Fibroblast of pulmonary artery (primary cell): ENCODE measurements around the gene PMM1.
A peak's percentile ranks its signal among the peaks of the same experiment; 100 is the strongest.

Experiments used
- DNase-seq: peaks from one replicate; pipeline ENCODE4 v3.0.0-alpha.2; 2010; ENCODE audit warnings: low read depth
- H3K4me3 ChIP-seq: replicated peaks from 2 replicates; pipeline ENCODE4 v1.5.1; 2011; ENCODE audit warnings: low read depth, mild to moderate bottlenecking, control low read depth, low read length, moderate library complexity
- CTCF ChIP-seq: IDR thresholded peaks from 2 replicates; pipeline ENCODE4 v1.5.1; 2011; ENCODE audit warnings: mild to moderate bottlenecking, control low read depth, low read length, inconsistent platforms; ENCODE audit errors: missing control alignments

The PMM1 gene

GRCh38 chr22:41571786-41572185, 17.9 kb downstream of the PMM1 start:
- no peak overlapping the region for H3K4me3 ChIP-seq
- TF ChIP-seq CTCF = no peak
- no peak for DNase-seq

GRCh38 chr22:41570221-41570620, 19.4 kb downstream of the PMM1 start:
- H3K4me3 ChIP-seq = no peak overlapping the region
- no peak for DNase-seq
- no peak for TF ChIP-seq CTCF

GRCh38 chr22:41568811-41569210, 20.8 kb downstream of the PMM1 start:
- no peak for TF ChIP-seq CTCF
- no peak for DNase-seq

GRCh38 chr22:41567512-41567768, 22.2 kb downstream of the PMM1 start:
- no peak for TF ChIP-seq CTCF
- no peak overlapping the region for H3K4me3 ChIP-seq
- DNase-seq = no peak

More at GRCh38 chr22:41568811-41569210, 20.8 kb downstream of the PMM1 start:
- no peak overlapping the region for H3K4me3 ChIP-seq

GRCh38 chr22:41565403-41566054, 24.1 kb downstream of the PMM1 start:
- no peak for TF ChIP-seq CTCF
- DNase-seq = peak; percentile 84
- no peak overlapping the region for H3K4me3 ChIP-seq

GRCh38 chr22:41564563-41564962, 25.1 kb downstream of the PMM1 start:
- no peak for TF ChIP-seq CTCF
- no peak for DNase-seq
- no peak overlapping the region for H3K4me3 ChIP-seq

GRCh38 chr22:41563051-41563711, 26.5 kb downstream of the PMM1 start:
- DNase-seq = peak; percentile 70
- TF ChIP-seq CTCF = no peak
- no peak overlapping the region for H3K4me3 ChIP-seq
